H1 (cell line): ENCODE measurements around the gene YAP1. TPM values are rescaled to one million over a fixed set of nuclear protein-coding genes. Genes with fewer than 3 reads are reported as not detected.

Source experiments
- BRCA1 ChIP-seq: IDR thresholded peaks from 2 replicates; pipeline ENCODE4 v1.6.1; 2012; ENCODE audit warnings: low read depth, low read length, improper control_type of control experiment
- RFX5 ChIP-seq: IDR thresholded peaks from 2 replicates; pipeline ENCODE4 v1.6.1; 2011; ENCODE audit warnings: low read depth, low read length, improper control_type of control experiment, borderline replicate concordance
- SRF ChIP-seq: IDR thresholded peaks from 2 replicates; pipeline ENCODE4 v1.6.1; 2011; ENCODE audit warnings: mild to moderate bottlenecking, low read depth, low read length, moderate library complexity
- polyA plus RNA-seq, 7 experiments: library from polyadenylated mRNA; depleted of rRNA in 3 of 7; stranded (reverse) in 5 of 7; unstranded in 2 of 7; fragments of >200 nt in 5 of 7; fragments of 200-250 nt in 2 of 7; gene quantifications; 1 replicate in 5 of 7; 2 replicates in 1 of 7; 4 replicates in 1 of 7; pipeline versions ENCODE4 v1.2.1 to v1.2.3, GENCODE V29; 2011 to 2013; ENCODE audit warnings: missing spikeins in 2 of 7, mixed read lengths in 2 of 7
- total RNA-seq: library from RNA; stranded (reverse); fragmentation: NEBNext Ultra II Directional; extraction: Animal tissue kit (Norgen Biotek cat#: 25700); gene quantifications from 2 replicates; pipeline ENCODE4 v1.2.1, GENCODE V29; 2021

Gene YAP1
- total and polyA plus RNA-seq, 2 of the 8 experiments (the other 6 are each of a cell fraction or from before 2014, with no cell fraction given) = 62.0 to 108 TPM

- TF ChIP-seq RFX5 = no peak
- TF ChIP-seq SRF = no peak
- no peak for TF ChIP-seq BRCA1
Observed at GRCh38 chr11:102081313-102081712, 28.9 kb upstream of the YAP1 start (continued).
